Ishikawa (cell line): ENCODE data around the gene AADAC.

Source experiments
- CREB1 ChIP-seq: IDR thresholded peaks from 2 replicates; pipeline ENCODE4 v1.6.1; 2012; ENCODE audit warnings: low read depth
- EGR1 ChIP-seq: IDR thresholded peaks from 2 replicates; pipeline ENCODE4 v1.6.1; 2012
- EP300 ChIP-seq: IDR thresholded peaks from 2 replicates; pipeline ENCODE4 v1.6.1; 2012; ENCODE audit warnings: borderline replicate concordance
- NFIC ChIP-seq: IDR thresholded peaks from 2 replicates; pipeline ENCODE4 v1.6.1; 2012
- RAD21 ChIP-seq: IDR thresholded peaks from 2 replicates; pipeline ENCODE4 v1.6.1; 2012; ENCODE audit warnings: low read depth
- TAF1 ChIP-seq: IDR thresholded peaks from 2 replicates; pipeline ENCODE4 v1.6.1; 2012; ENCODE audit warnings: low read depth, mild to moderate bottlenecking
- TEAD4 ChIP-seq: IDR thresholded peaks from 2 replicates; pipeline ENCODE4 v1.6.1; 2012
- ZBTB7A ChIP-seq: IDR thresholded peaks from 2 replicates; pipeline ENCODE4 v1.6.1; 2012; ENCODE audit warnings: low read depth
- TF ChIP-seq, protein P1 (sequence below): IDR thresholded peaks from 2 replicates; pipeline ENCODE4 v1.6.1; 2012
- TF ChIP-seq, protein P2 (sequence below): IDR thresholded peaks from 2 replicates; pipeline ENCODE4 v1.6.1; 2012

- TF ChIP-seq EP300 (no peak), TAF1 (no peak), NFIC (no peak), TEAD4 (no peak), RAD21 (no peak), CREB1 (no peak), EGR1 (no peak), ZBTB7A (no peak)
- TF ChIP-seq, protein P1, sequence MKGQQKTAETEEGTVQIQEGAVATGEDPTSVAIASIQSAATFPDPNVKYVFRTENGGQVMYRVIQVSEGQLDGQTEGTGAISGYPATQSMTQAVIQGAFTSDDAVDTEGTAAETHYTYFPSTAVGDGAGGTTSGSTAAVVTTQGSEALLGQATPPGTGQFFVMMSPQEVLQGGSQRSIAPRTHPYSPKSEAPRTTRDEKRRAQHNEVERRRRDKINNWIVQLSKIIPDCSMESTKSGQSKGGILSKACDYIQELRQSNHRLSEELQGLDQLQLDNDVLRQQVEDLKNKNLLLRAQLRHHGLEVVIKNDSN, result no peak
- TF ChIP-seq, protein P2, sequence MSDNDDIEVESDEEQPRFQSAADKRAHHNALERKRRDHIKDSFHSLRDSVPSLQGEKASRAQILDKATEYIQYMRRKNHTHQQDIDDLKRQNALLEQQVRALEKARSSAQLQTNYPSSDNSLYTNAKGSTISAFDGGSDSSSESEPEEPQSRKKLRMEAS, result no peak
Measured at GRCh38 chr3:151877269-151877668, 63.4 kb downstream of the AADAC start.
